ENCODE results near the gene PLK5.

The PLK5 gene

GRCh38 chr19:1524972-1525325 is 1.1 kb downstream of the PLK5 start:
- H3K27me3 ChIP-seq (ENCODE audit: insufficient read depth, poor library complexity, severe bottlenecking) = peaks cover 31% of the 10 kb centered on the region
- H3K27ac ChIP-seq (ENCODE audit: poor library complexity, severe bottlenecking) = no peak overlapping the region
- no peaks in the 10 kb centered on the region for H3K9me3 ChIP-seq (ENCODE audit: severe bottlenecking)
- no peak for DNase-seq (ENCODE audit: low spot score)
- ATAC-seq (ENCODE audit: low read depth) = no peak
- no peaks in the 10 kb centered on the region for H3K36me3 ChIP-seq (ENCODE audit: low read depth)
- no peak overlapping the region for H3K4me3 ChIP-seq (ENCODE audit: severe bottlenecking)
- TF ChIP-seq, protein P1, sequence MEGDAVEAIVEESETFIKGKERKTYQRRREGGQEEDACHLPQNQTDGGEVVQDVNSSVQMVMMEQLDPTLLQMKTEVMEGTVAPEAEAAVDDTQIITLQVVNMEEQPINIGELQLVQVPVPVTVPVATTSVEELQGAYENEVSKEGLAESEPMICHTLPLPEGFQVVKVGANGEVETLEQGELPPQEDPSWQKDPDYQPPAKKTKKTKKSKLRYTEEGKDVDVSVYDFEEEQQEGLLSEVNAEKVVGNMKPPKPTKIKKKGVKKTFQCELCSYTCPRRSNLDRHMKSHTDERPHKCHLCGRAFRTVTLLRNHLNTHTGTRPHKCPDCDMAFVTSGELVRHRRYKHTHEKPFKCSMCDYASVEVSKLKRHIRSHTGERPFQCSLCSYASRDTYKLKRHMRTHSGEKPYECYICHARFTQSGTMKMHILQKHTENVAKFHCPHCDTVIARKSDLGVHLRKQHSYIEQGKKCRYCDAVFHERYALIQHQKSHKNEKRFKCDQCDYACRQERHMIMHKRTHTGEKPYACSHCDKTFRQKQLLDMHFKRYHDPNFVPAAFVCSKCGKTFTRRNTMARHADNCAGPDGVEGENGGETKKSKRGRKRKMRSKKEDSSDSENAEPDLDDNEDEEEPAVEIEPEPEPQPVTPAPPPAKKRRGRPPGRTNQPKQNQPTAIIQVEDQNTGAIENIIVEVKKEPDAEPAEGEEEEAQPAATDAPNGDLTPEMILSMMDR (IDR thresholded peaks at IDR 0.05; ENCODE audit: poor library complexity, severe bottlenecking) = no peak
- H3K4me1 ChIP-seq (ENCODE audit: insufficient read depth, poor library complexity, severe bottlenecking) = no peaks in the 10 kb centered on the region

GRCh38 chr19:1525343-1525742 is 1.5 kb downstream of the PLK5 start:
- DNase-seq (ENCODE audit: low spot score) (no peak), ATAC-seq (ENCODE audit: low read depth) (no peak; the same call in 2 of the 3 replicates)
- TF ChIP-seq, protein P1 (IDR thresholded peaks at IDR 0.05; ENCODE audit: poor library complexity, severe bottlenecking) = no peak
- Histone ChIP-seq H3K27me3 (ENCODE audit: insufficient read depth, poor library complexity, severe bottlenecking) (peaks cover 31% of the 10 kb centered on the region), H3K27ac (ENCODE audit: poor library complexity, severe bottlenecking) (no peak overlapping the region), H3K36me3 (ENCODE audit: low read depth) (no peaks in the 10 kb centered on the region), H3K9me3 (ENCODE audit: severe bottlenecking) (no peaks in the 10 kb centered on the region), H3K4me1 (ENCODE audit: insufficient read depth, poor library complexity, severe bottlenecking) (no peaks in the 10 kb centered on the region), H3K4me3 (ENCODE audit: severe bottlenecking) (no peak overlapping the region)

DNA sequence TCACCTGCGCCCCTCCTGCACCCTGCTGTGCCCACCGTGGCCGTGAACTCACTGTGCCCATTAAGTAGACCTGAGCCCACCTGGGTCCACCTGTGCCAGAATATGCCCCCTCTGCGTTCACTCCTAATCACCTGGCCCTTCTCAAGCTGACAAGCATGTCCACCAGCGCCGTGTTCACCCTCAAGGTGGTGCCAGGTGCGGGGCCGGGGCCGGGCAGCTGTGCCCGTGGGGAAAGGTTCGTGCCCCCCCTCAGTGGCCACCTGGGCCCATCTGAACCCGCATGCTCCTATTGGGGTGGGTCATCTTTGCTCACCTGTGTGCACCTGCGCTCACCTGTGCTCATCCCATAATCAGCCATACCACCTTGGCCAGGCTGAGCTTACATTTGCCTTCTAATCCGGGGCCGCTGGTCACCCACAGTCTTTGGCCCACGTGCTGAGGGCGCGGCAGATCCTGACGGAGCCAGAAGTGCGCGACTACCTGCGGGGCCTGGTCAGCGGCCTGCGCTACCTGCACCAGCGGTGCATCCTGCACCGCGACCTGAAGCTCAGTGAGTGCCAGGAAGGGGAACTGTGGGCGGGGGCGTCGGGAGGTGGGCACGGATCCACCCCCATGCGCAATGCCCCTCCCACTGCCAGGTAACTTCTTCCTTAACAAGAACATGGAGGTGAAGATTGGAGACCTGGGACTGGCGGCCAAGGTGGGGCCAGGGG is 2.3 kb downstream of the PLK5 start:
- Histone ChIP-seq H3K36me3 (ENCODE audit: low read depth) (no peaks in the 10 kb centered on the region), H3K9me3 (ENCODE audit: severe bottlenecking) (no peaks in the 10 kb centered on the region), H3K4me1 (ENCODE audit: insufficient read depth, poor library complexity, severe bottlenecking) (no peaks in the 10 kb centered on the region), H3K27me3 (ENCODE audit: insufficient read depth, poor library complexity, severe bottlenecking) (peaks cover 31% of the 10 kb centered on the region), H3K4me3 (ENCODE audit: severe bottlenecking) (no peak overlapping the region), H3K27ac (ENCODE audit: poor library complexity, severe bottlenecking) (no peak overlapping the region)
- ATAC-seq (ENCODE audit: low read depth) = no peak
- TF ChIP-seq, protein P1 (IDR thresholded peaks at IDR 0.05; ENCODE audit: poor library complexity, severe bottlenecking) = no peak
- DNase-seq (ENCODE audit: low spot score) = no peak

GRCh38 chr19:1526979-1527649 is 3.2 kb downstream of the PLK5 start:
- H3K4me1 ChIP-seq (ENCODE audit: insufficient read depth, poor library complexity, severe bottlenecking) = no peaks in the 10 kb centered on the region
- peak; percentile 62; the same call in 2 of the 3 replicates for ATAC-seq (ENCODE audit: low read depth)
- H3K27me3 ChIP-seq (ENCODE audit: insufficient read depth, poor library complexity, severe bottlenecking) = peaks cover 31% of the 10 kb centered on the region
- H3K9me3 ChIP-seq (ENCODE audit: severe bottlenecking) = no peaks in the 10 kb centered on the region
- no peak for DNase-seq (ENCODE audit: low spot score)
- TF ChIP-seq, protein P1 (IDR thresholded peaks at IDR 0.05; ENCODE audit: poor library complexity, severe bottlenecking) = no peak
- H3K4me3 ChIP-seq (ENCODE audit: severe bottlenecking) = no peak overlapping the region
- H3K27ac ChIP-seq (ENCODE audit: poor library complexity, severe bottlenecking) = no peak overlapping the region
- H3K36me3 ChIP-seq (ENCODE audit: low read depth) = no peaks in the 10 kb centered on the region
